GM12872 (cell line): ENCODE results near the gene MACC1.
A peak's percentile ranks its signal among the peaks of the same experiment; 100 is the strongest.

ENCODE experiments used
- CTCF ChIP-seq: IDR thresholded peaks from 3 replicates; pipeline ENCODE4 v1.5.1; 2011; ENCODE audit warnings: low read depth, mild to moderate bottlenecking, low read length, moderate library complexity; ENCODE audit not compliant: insufficient read depth

MACC1 gene

DNA sequence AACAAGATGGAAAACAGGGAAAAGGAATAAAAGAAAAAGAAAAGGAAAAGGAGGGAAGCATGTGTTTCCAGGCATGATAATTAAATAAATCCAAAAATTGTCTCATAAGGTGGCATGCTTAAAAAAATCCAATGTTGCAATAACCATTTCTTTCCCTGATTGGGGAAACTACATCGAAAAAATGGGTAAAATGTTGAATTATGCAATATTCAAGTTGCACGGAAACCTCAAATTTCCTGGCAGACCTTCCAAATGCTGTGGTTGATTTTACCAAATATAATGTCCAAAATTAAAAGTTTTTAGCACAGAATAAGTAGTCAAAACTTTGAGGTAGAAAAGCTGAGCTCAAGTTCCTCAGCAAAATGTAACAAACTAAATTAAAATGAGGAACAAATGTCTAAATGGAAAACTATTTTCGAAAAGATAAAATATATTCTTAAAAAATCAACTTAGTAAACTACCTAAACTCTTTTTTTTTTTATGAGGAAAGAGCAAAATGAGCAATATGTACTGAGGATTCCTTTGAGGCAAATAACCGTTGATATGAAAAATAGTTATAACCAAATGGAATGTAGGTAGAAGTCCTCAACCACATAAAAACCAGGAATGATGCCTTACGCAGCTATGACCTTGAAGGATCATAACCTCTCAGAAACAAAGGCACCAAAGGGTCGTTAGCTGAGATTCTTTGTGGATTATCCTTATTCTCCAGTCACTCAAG is 52.6 kb downstream of the MACC1 start:
- TF ChIP-seq CTCF: no peak

- TF ChIP-seq CTCF: no peak
These were observed 54.5 kb downstream of the MACC1 start for GRCh38 chr7:20162665-20163064.

DNA sequence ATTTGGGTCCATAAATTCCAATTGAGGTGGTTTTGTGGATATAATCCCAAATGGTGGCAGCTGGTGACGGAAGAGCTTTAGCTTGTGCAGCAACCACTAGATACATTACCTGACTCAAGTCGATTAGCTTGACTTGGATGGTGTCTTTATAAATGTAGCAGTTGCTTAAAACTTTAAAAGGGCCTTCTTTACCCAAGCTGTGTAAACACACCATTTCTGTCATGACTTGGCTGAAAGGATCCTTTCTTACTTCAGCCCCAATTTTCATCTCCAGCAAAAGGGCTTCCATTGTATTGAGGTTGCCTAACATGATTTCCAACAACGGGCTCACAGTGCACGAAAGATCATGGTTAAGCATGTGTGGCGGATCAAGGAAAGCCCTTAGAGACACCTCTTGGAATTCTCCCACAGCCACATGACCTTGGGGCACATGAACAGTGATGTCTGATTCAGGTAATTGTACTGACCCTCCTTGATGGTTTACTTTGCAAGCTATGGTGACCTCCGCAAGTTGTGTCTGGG is 57.9 kb downstream of the MACC1 start:
- no peak for TF ChIP-seq CTCF

- TF ChIP-seq CTCF: peak; percentile 49
These were observed 58.5 kb downstream of the MACC1 start for GRCh38 chr7:20158684-20159083.

- TF ChIP-seq CTCF: no peak
These were observed 59.7 kb downstream of the MACC1 start for GRCh38 chr7:20157456-20157855.

DNA sequence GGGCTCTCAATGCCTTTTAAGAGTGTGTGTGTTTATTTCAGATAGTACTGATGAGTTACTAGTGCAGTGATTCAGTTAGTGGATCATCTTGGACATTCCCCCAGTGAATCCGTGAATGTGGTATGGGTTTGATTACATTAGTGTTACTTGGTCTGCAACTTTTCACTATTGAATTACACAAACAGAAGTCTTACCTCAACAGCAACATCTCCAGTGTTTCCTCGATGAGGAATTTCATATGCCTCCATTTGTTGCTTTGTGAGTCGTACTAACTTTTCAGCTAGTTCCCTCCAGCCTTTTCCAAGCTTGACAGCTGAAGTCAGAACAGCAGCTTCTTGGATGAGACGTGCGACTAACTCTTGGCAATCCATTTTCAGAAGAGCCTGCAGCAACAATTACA is 63.2 kb downstream of the MACC1 start:
- no peak for TF ChIP-seq CTCF

DNA sequence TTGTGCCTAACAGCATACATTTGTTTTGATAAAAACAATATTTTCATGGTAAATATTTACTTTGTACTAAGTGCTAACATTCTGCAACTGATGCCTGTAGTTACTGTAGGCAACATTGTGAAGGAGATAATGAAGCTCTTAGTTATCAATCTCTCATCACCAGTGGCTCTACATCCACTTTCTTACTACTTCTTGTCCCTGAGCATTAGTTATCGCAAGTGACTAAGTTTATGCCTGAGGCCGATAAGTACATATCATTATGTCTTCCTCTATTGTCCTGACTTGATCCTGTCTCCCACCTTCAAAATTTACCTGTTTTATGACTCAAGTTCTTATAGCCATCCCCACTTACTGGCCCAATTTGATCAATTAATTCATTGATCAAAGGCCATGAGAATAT is 63.6 kb downstream of the MACC1 start:
- TF ChIP-seq CTCF: no peak

- no peak for TF ChIP-seq CTCF
These were observed 64.7 kb downstream of the MACC1 start for GRCh38 chr7:20152511-20152910.
